22Rv1 (cell line): ENCODE data around the gene EVI5.

Experiments used
- H3K27ac ChIP-seq: fragments of 450-650 bp; 2 replicates; pipeline ENCODE4 v1.5.1; 2017
- ZFX ChIP-seq: fragments of 450-650 bp; IDR thresholded peaks from 2 replicates; pipeline ENCODE4 v1.6.1; 2017; ENCODE audit warnings: antibody characterized with exemption, borderline replicate concordance
- TF ChIP-seq, protein P1 (sequence below): fragments of 450-650 bp; IDR thresholded peaks from 2 replicates; pipeline ENCODE4 v1.5.1; 2017; ENCODE audit warnings: mild to moderate bottlenecking

EVI5 gene

GRCh38 chr1:92478393-92478792 is 306.5 kb downstream of the EVI5 start:
- no peak overlapping the region for H3K27ac ChIP-seq
- TF ChIP-seq ZFX: no peak
- TF ChIP-seq, protein P1, sequence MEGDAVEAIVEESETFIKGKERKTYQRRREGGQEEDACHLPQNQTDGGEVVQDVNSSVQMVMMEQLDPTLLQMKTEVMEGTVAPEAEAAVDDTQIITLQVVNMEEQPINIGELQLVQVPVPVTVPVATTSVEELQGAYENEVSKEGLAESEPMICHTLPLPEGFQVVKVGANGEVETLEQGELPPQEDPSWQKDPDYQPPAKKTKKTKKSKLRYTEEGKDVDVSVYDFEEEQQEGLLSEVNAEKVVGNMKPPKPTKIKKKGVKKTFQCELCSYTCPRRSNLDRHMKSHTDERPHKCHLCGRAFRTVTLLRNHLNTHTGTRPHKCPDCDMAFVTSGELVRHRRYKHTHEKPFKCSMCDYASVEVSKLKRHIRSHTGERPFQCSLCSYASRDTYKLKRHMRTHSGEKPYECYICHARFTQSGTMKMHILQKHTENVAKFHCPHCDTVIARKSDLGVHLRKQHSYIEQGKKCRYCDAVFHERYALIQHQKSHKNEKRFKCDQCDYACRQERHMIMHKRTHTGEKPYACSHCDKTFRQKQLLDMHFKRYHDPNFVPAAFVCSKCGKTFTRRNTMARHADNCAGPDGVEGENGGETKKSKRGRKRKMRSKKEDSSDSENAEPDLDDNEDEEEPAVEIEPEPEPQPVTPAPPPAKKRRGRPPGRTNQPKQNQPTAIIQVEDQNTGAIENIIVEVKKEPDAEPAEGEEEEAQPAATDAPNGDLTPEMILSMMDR: no peak

GRCh38 chr1:92476071-92476631 is 308.8 kb downstream of the EVI5 start:
- no peak overlapping the region for H3K27ac ChIP-seq

GRCh38 chr1:92475029-92475428 is 309.9 kb downstream of the EVI5 start:
- TF ChIP-seq, protein P1: no peak
- TF ChIP-seq ZFX: no peak
- no peak overlapping the region for H3K27ac ChIP-seq

More at GRCh38 chr1:92476071-92476631, 308.8 kb downstream of the EVI5 start:
- no peak for TF ChIP-seq ZFX
- TF ChIP-seq, protein P1: no peak

DNA sequence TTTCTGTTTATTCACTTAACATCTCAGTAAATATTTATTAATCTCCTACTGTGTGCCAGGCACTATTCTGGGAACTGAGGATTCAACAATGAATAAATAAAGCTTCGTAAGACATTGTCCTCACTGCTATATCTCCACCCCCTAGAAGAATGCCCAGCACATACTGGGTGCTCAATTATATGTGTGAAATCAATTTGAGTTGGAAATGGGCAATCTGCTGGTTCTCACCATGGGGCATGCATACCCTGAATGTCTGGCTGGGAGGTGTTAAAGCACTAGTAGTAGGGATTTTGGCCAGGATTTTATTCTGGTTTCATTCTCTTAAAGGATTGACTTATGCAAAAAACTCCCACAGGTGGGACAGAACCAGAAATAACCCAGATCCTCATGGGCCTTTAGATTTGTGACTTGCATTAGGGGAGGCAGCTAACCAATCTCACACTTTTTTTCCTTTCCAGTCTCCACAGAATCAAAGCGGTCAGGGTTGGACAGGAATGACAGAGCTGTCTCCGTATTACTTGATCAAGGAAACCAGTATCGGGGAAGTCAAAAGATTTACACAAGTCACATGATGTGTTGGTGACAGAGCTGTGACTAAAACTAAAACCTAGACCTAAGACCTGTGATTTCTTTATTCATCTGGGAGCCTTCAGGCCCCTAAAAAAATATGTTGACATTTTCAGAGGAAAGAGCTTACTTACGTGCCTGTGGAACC is 311.0 kb downstream of the EVI5 start:
- TF ChIP-seq, protein P1: no peak
- TF ChIP-seq ZFX: no peak
- no peak overlapping the region for H3K27ac ChIP-seq

DNA sequence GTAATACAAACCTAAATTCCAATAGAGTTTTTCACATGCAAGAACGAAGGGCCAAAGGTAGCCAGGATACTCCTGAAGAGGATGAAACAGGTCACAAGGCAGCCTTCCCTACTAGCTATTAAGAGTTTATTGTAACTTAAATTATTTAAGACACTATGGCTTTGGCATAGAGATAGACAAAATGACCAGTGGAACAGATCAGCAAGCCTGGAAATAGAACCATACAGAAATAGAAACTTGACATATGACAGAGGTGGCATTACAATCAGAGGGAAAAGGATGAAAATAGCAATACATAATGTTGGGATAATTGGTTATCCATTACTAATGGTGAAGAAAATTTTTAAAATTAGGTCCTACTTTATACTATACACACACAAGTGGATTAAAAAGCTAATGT is 314.7 kb downstream of the EVI5 start:
- TF ChIP-seq, protein P1: no peak
- H3K27ac ChIP-seq: no peak overlapping the region

- TF ChIP-seq ZFX: no peak
- TF ChIP-seq, protein P1: no peak
- H3K27ac ChIP-seq: no peak overlapping the region
These were observed 318.1 kb downstream of the EVI5 start for GRCh38 chr1:92466683-92467352.

DNA sequence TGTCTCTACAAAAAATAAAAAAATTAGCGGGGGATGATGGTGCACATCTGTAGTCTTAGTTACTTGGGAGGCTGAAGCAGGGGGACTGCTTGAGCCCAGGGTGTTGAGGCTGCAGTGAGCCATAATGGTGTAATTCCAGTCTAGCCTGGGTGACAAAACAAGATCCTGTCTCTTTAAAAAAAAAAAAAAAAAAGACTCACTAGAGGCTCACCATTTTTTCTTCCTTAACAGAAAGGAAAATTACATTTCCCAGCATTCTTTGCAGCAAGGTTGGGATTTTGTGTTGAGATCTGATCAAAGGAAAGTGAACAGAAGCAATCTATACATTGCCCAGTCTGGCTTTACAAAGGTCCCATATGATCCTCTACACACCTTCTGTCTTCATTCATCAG is 319.7 kb downstream of the EVI5 start:
- no peak for TF ChIP-seq ZFX
- TF ChIP-seq, protein P1: no peak
- H3K27ac ChIP-seq: no peak overlapping the region
